OCI-LY1 (cell line): ENCODE measurements around the gene PTPRF.

Source experiments
- H2AFZ ChIP-seq: fragments of 200-600 bp; sonication (generic), shearing (Covaris generic); 2 replicates; pipeline ENCODE4 v1.6.0; 2014; ENCODE audit warnings: antibody characterized with exemption, mild to moderate bottlenecking, low read length
- H3F3A ChIP-seq: fragments of 200-600 bp; sonication (generic), shearing (Covaris generic); 2 replicates; pipeline ENCODE4 v1.6.0; 2014; ENCODE audit warnings: mild to moderate bottlenecking, antibody characterized with exemption, low read length, moderate library complexity; ENCODE audit not compliant: insufficient read depth
- H3K27ac ChIP-seq: fragments of 200-600 bp; sonication (generic); 2 replicates; pipeline ENCODE4 v1.5.1; 2014; ENCODE audit warnings: low read length, mixed run types, mild to moderate bottlenecking, low read depth; ENCODE audit not compliant: poor library complexity, severe bottlenecking
- H3K27me3 ChIP-seq: fragments of 200-600 bp; sonication (generic); 2 replicates; pipeline ENCODE4 v1.6.0; 2014; ENCODE audit warnings: antibody characterized with exemption, mild to moderate bottlenecking, low read length, moderate library complexity; ENCODE audit not compliant: insufficient read depth
- H3K36me3 ChIP-seq: fragments of 200-600 bp; sonication (generic); 2 replicates; pipeline ENCODE4 v1.6.1; 2014; ENCODE audit warnings: mild to moderate bottlenecking, antibody characterized with exemption, low read length, moderate library complexity, mixed read lengths; ENCODE audit not compliant: insufficient read depth
- H3K4me1 ChIP-seq: fragments of 200-600 bp; sonication (generic); 2 replicates; pipeline ENCODE4 v1.5.1; 2014; ENCODE audit warnings: mild to moderate bottlenecking, low read length, moderate library complexity; ENCODE audit not compliant: insufficient read depth, severe bottlenecking
- H3K4me2 ChIP-seq: fragments of 200-600 bp; sonication (generic), shearing (Covaris generic); 2 replicates; pipeline ENCODE4 v1.6.1; 2014; ENCODE audit warnings: low read length
- H3K4me3 ChIP-seq: fragments of 200-600 bp; sonication (generic); 2 replicates; pipeline ENCODE4 v1.5.1; 2014; ENCODE audit warnings: low read length, low read depth, mild to moderate bottlenecking, mixed read lengths; ENCODE audit not compliant: poor library complexity, severe bottlenecking
- H3K79me2 ChIP-seq: fragments of 200-600 bp; shearing (Covaris generic); 2 replicates; pipeline ENCODE4 v1.6.1; 2016; ENCODE audit warnings: mixed run types, low read length, mixed read lengths; ENCODE audit not compliant: insufficient read depth
- H3K9ac ChIP-seq: fragments of 200-600 bp; sonication (generic), shearing (Covaris generic); 2 replicates; pipeline ENCODE4 v1.6.1; 2014; ENCODE audit warnings: mild to moderate bottlenecking, low read length, mixed read lengths
- H3K9me2 ChIP-seq: fragments of 200-600 bp; sonication (generic), shearing (Covaris generic); 2 replicates; pipeline ENCODE4 v1.6.1; 2014; ENCODE audit warnings: low read depth, mild to moderate bottlenecking, low read length, mixed read lengths
- H3K9me3 ChIP-seq: fragments of 200-600 bp; shearing (Covaris generic); 2 replicates; pipeline ENCODE4 v1.6.1; 2014; ENCODE audit warnings: low read length, mixed read lengths
- H4K20me1 ChIP-seq: fragments of 200-600 bp; sonication (generic), shearing (Covaris generic); 2 replicates; pipeline ENCODE4 v1.6.0; 2016; ENCODE audit warnings: mild to moderate bottlenecking, low read length; ENCODE audit not compliant: insufficient read depth
- EZH2 ChIP-seq: fragments of 200-600 bp; sonication (generic), shearing (Covaris generic); IDR thresholded peaks from 2 replicates; pipeline ENCODE4 v1.8.0; 2017; ENCODE audit warnings: borderline replicate concordance, mixed run types, mild to moderate bottlenecking, antibody characterized with exemption, low read length, moderate library complexity, mixed read lengths
- TF ChIP-seq, protein P1 (sequence below): fragments of 200-600 bp; sonication (generic), shearing (Covaris generic); IDR thresholded peaks from 2 replicates; pipeline ENCODE4 v1.5.1; 2017; ENCODE audit warnings: mild to moderate bottlenecking, antibody characterized with exemption, low read length, moderate library complexity, mixed read lengths

Gene PTPRF

DNA sequence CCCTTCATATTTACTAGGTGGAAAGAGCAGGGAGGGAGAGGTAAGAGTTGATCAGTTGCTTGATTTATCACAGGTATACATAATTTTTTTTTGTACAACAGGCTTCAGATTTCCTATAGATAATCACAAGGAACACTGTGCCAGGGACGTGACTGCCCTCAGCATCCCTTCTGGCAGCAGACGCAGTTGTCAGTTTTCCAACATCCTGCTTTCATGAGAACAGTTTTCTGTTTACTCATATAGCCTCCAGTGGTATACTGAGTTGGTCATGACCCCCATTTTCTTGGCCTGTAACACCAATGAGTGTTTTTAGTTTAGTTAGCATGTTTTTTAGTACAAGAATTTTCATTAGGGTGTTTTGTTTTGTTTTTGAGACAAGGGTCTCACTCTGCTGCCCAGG lies 37.9 kb upstream of the PTPRF start:
- Histone ChIP-seq H3K4me3 (no peak overlapping the region), H4K20me1 (no peaks in the 10 kb centered on the region), H3K9me2 (no peaks in the 10 kb centered on the region), H3K36me3 (no peaks in the 10 kb centered on the region; the same call in 1 of the 2 replicates), H3K27ac (no peak overlapping the region), H3F3A (no peaks in the 10 kb centered on the region), H3K9me3 (peaks cover 5% of the 10 kb centered on the region; the same call in 1 of the 2 replicates), H3K9ac (no peak overlapping the region), H3K4me1 (no peaks in the 10 kb centered on the region), H3K79me2 (no peaks in the 10 kb centered on the region), H2AFZ (no peak overlapping the region), H3K27me3 (no peaks in the 10 kb centered on the region; the same call in 1 of the 2 replicates), H3K4me2 (no peak overlapping the region)
- TF ChIP-seq EZH2, result no peak
- TF ChIP-seq, protein P1, sequence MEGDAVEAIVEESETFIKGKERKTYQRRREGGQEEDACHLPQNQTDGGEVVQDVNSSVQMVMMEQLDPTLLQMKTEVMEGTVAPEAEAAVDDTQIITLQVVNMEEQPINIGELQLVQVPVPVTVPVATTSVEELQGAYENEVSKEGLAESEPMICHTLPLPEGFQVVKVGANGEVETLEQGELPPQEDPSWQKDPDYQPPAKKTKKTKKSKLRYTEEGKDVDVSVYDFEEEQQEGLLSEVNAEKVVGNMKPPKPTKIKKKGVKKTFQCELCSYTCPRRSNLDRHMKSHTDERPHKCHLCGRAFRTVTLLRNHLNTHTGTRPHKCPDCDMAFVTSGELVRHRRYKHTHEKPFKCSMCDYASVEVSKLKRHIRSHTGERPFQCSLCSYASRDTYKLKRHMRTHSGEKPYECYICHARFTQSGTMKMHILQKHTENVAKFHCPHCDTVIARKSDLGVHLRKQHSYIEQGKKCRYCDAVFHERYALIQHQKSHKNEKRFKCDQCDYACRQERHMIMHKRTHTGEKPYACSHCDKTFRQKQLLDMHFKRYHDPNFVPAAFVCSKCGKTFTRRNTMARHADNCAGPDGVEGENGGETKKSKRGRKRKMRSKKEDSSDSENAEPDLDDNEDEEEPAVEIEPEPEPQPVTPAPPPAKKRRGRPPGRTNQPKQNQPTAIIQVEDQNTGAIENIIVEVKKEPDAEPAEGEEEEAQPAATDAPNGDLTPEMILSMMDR, result no peak

DNA sequence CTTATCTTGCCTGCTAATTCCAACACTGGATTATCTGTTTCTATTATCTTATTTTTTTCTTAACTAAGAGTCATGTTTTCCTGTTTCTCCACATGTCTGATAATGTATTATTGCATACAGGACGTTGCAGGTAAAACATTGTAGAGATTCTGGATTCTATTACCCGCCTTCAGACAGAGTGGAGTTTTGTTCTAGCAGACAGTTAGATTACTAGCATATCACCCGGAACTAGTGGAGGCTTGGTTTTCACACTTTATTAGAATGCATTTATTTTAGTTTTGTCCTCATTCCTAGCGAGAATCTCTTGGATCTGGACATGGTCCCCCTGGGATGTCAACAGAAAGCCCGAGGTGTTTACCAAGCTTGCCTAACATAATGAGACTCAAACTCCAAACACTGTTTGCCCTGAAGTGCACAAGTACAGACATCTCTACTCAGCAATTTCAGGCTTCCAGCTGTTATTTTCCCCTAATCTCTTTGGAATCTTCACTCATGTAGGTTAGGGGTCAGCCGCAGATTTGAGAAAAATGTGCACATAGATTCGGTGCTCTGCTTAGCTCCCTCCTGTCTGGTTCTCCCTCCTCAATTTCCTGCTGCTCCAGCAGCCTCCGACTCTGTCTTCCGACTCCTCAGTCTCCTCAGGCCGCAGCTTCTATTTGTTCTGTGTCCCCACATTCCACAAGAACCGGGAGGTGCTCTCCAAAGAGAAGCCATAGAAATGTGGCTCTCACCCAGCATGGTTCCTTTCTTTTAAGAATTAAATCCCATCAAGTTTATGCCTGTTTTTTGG lies 36.8 kb upstream of the PTPRF start:
- H2AFZ ChIP-seq, result no peak overlapping the region

GRCh38 chr1:43495204-43495603 lies 35.5 kb upstream of the PTPRF start:
- no peak overlapping the region for H3K9ac ChIP-seq
- H3K9me2 ChIP-seq, result no peaks in the 10 kb centered on the region
- H3K4me1 ChIP-seq, result no peaks in the 10 kb centered on the region
- peaks cover 4% of the 10 kb centered on the region; the same call in 1 of the 2 replicates for H3K27me3 ChIP-seq
- 0 out of 2 replicates have a peak, but pooled peaks cover 2% of the 10 kb centered on the region for H3K9me3 ChIP-seq
- H2AFZ ChIP-seq, result no peak overlapping the region
- H4K20me1 ChIP-seq, result no peaks in the 10 kb centered on the region
- no peaks in the 10 kb centered on the region for H3K79me2 ChIP-seq
- H3F3A ChIP-seq, result no peaks in the 10 kb centered on the region
- H3K4me2 ChIP-seq, result no peak overlapping the region
- no peak overlapping the region for H3K4me3 ChIP-seq
- no peaks in the 10 kb centered on the region for H3K36me3 ChIP-seq
- H3K27ac ChIP-seq, result no peak overlapping the region
- no peak for TF ChIP-seq EZH2
- TF ChIP-seq, protein P1, result no peak

More for the DNA sequence above, 36.8 kb upstream of the PTPRF start:
- H3K4me1 ChIP-seq, result no peaks in the 10 kb centered on the region
- no peak for TF ChIP-seq EZH2
- TF ChIP-seq, protein P1, result no peak
- no peak overlapping the region for H3K27ac ChIP-seq
- H3K9ac ChIP-seq, result no peak overlapping the region
- no peaks in the 10 kb centered on the region; the same call in 1 of the 2 replicates for H3K27me3 ChIP-seq
- H3K36me3 ChIP-seq, result no peaks in the 10 kb centered on the region
- no peak overlapping the region for H3K4me2 ChIP-seq
- no peak overlapping the region for H3K4me3 ChIP-seq
- H3K79me2 ChIP-seq, result no peaks in the 10 kb centered on the region
- 0 out of 2 replicates have a peak, but pooled peaks cover 2% of the 10 kb centered on the region for H3K9me3 ChIP-seq
- H4K20me1 ChIP-seq, result no peaks in the 10 kb centered on the region
- no peaks in the 10 kb centered on the region for H3K9me2 ChIP-seq
- no peaks in the 10 kb centered on the region for H3F3A ChIP-seq
